Cardiac fibroblast (primary cell): ENCODE results near the gene TTYH1.
"Not testable (repeated sequence)": the region's sequence is repeated elsewhere in the genome, so short reads cannot be mapped to it uniquely, and the experiment has no call there.

ENCODE experiments used
- DNase-seq, 2 donors: peaks; one replicate each; pipeline versions ENCODE4 v3.0.0 to v3.0.0-alpha.2; 2010; ENCODE audit warnings: low read depth in 2 of 2
- H3K4me3 ChIP-seq, 2 donors: replicated peaks in 1 of 2; 1 replicate in 1 of 2; 2 replicates in 1 of 2; pipeline ENCODE4 v1.5.1; 2011; ENCODE audit warnings: low read depth in 2 of 2, low read length in 2 of 2, mild to moderate bottlenecking in 2 of 2, moderate library complexity in 1 of 2
- TF ChIP-seq, protein P1 (sequence below): IDR thresholded peaks from one replicate; pipeline ENCODE4 v1.5.1; 2011; ENCODE audit warnings: low read depth, mild to moderate bottlenecking, low read length, inconsistent platforms

The TTYH1 gene

DNA sequence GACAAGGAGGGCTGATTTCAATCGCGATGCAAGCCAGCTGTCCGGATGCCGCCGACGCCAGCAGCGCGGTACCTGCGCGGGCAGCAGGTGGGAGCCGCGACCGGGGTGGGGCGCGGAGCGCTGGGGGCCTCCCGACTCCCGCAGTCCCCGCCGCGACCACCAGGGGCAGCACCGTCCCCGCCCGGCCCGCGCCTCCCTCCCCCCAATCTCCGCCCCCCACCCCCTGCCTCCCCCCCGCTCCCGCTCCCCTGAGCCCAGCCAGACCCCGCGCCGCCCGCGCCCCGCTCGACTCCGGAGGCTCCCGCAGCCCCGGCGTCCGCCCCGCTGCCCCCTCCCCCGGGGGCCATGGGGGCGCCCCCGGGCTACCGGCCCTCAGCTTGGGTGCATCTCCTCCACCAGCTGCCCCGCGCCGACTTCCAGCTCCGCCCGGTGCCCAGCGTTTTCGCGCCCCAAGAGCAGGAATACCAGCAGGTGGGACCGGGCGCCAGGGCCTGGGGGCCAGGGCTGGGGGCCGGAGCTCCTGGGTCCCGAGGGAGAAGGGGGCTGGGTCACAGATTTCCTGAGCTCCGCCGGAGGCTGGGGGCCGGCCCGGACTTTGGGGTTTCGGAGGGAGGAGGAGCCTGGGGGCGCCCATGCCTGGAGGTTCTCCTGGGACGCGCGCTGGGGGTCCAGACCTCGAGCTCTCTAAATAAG lies at the start of gene TTYH1:
TTYH1 (plus strand) TSS at position 257 of the 693 bp plus-strand sequence; CDS start at position 346, 89 bp downstream.
- TF ChIP-seq, protein P1, sequence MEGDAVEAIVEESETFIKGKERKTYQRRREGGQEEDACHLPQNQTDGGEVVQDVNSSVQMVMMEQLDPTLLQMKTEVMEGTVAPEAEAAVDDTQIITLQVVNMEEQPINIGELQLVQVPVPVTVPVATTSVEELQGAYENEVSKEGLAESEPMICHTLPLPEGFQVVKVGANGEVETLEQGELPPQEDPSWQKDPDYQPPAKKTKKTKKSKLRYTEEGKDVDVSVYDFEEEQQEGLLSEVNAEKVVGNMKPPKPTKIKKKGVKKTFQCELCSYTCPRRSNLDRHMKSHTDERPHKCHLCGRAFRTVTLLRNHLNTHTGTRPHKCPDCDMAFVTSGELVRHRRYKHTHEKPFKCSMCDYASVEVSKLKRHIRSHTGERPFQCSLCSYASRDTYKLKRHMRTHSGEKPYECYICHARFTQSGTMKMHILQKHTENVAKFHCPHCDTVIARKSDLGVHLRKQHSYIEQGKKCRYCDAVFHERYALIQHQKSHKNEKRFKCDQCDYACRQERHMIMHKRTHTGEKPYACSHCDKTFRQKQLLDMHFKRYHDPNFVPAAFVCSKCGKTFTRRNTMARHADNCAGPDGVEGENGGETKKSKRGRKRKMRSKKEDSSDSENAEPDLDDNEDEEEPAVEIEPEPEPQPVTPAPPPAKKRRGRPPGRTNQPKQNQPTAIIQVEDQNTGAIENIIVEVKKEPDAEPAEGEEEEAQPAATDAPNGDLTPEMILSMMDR: no peak
- DNase-seq: no peak
- H3K4me3 ChIP-seq: no peak within 1 kb of the TSS

DNA sequence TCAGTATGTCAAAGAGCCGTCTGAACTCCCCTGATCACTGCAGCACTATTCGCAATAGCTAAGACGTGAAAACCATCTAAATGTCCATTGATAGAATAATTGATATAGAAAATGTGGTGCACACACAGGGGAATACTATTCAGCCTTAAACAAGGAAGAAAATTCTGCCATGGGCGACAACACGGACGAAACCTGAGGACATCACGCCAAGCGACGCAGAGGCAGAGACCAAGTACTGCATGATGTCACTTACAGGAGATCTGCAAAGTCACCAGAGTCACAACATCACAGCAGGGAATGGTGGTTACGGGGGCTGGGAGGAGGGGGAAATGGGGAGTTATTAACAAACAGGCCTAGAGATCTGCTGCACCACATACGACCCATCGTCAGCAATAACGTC lies 49.5 kb upstream of the TTYH1 start:
- DNase-seq: not testable (repeated sequence)

DNA sequence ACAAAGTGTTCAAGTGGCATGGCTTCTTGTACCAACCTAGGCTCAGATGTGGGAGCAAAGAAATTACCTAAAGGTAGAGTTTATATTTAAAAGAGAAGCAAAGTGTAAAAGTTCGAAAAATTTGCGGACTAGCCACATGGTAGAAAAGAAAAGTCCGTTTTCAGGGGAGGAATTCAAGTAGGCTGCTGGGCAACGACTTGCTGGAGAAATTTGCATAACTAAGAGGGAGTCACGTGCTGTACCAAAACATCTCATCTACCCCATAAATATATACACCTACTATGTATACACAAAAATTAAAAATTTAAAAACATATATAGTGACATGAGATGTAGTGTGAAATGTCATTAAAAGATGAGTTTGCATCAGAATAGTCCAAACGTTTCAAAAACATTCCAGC lies 48.5 kb upstream of the TTYH1 start:
- TF ChIP-seq, protein P1: no peak
- no peak for DNase-seq

More for the DNA sequence above, 49.5 kb upstream of the TTYH1 start:
- H3K4me3 ChIP-seq: not testable (repeated sequence)

DNA sequence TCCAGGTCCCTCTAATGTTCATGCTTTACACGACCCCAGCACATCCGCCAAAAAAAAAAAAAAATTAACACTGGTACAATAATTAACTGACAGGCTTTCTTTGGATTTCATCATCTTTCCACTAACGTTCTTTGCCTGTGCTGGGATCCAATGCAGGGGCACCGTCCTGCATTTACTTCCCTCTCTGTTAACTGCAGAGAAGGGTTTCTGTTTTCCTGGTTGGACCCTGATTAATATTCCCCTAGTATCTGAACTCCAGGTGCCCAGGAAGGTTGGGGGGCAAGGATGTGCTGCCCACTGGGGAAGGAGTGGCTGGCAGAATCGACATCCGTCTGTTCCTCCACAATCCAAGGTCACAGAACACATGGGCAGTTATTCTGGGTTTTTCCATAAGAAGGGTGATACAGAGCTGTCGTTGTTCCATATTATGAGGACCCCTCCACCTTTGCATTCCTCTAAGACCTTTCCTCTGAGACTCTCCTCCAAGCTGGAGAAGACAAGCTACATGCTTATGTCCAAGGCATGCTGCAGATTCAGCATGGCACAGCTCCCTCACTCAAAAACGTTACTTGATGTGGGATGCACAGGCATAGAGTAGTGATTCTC lies 46.1 kb upstream of the TTYH1 start:
- TF ChIP-seq, protein P1: no peak
- no peak overlapping the region for H3K4me3 ChIP-seq
- DNase-seq: no peak

More for the DNA sequence above, 48.5 kb upstream of the TTYH1 start:
- no peak overlapping the region for H3K4me3 ChIP-seq

DNA sequence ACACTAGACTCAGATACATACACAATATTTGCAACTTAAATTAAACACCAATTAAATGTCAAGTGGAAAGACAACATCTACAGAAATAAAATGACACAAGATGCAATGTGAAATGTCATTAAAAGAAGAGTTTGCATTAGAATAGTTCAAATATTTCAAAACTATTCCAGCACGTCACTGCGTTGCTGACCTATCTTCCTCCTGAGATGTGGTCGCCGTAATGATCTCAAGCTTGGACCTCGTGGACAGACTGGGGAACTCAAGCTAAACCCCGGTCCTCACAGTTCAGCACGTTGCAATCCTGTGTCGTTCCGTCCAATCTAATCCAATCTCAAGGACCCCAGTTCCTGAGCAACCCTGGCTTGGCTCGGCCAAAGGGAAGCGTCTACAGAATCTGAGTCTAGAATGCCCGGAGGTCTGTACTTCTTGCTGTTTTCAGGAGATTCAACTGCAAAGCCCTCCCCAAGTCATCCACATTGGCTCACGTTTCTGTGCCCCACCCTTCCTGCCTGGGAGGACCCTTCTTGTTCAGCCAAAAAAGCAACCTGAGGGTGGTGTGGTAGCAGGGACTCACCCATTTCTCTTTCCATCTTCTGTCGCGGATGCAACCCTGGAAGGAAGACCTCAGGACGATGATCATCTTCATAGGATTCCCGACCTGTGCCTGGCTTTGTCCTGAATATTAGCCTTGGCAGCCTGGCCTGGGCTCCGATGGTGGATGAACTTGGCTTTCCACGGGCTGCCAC lies 45.4 kb upstream of the TTYH1 start:
- not testable (repeated sequence) for H3K4me3 ChIP-seq, DNase-seq

DNA sequence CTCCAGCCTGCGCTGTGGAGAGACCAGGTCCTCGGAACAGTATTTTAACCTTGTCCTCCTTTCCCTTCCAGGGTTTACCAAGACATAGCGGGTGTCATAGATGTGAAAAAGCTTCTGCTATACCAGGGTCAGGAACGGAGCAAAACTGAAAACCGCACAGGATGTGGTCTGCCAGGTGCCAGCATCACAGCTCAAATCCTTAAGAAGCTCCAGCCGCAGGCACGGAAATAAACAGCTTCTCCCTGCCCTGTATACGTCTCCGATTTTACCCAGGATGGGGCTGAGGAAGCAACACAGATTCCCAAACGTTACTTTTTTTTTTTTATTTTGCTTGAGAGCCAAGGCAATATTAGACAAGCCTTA lies 44.8 kb upstream of the TTYH1 start:
- H3K4me3 ChIP-seq, DNase-seq: not testable (repeated sequence)

DNA sequence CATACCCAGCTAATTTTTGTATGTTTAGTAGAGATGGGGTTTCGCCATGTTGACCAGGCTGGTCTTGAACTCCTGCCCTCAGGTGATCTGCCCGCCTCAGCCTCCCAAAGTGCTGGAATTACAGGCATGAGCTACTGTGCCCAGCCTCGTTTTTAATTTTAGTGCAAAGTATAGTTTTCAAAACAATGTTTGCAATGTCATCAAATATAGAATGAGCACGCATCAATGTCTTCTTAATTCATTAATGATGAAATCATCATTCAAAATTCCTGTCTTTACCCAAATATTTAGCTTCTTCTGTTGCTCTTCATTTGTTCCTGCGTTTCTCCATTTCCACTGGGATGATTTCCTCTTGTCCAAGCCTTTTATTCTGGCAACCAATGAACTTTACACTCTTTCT lies 43.8 kb upstream of the TTYH1 start:
- DNase-seq, H3K4me3 ChIP-seq: not testable (repeated sequence)

DNA sequence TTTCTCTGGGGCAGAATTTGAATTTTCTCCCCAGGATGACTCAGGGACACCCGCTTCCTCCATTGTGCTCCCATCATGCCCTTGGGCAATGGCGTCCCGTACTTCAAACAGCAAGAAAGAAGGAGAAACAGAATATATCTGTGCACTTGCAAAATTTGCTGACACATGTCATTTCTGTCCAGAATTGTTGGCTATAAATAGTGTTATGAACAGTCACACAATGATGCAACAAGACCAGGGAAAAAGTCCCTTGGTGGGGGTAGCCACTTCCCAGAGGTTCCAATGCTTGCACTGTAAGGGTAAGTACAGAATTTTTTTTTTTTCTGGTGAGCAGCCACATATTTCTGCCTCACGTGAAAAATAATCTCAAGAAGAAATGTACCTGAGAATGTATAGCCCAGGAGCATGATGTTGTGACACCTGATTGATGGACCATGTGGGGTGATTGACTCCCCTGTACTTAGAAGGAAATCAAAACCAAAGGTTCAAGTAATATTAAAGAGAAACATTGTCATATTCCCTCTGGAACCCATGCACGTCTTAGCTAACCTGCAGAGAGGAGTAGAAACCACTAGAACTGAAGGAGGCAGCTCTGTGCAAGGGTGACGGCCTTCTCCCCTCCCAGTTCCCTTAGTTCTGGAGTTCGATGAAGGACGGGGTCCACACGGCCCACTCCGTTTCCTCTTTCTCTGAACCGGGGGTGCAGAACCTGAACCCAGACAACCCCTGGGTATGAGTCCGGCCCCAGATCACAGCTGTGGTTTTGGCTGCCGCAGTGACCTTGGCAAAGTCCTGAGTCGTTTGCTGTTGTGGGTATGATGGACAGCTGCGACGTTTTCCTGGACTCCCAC lies 41.3 kb upstream of the TTYH1 start:
- TF ChIP-seq, protein P1: no peak
- no peak overlapping the region for H3K4me3 ChIP-seq
- DNase-seq: no peak

DNA sequence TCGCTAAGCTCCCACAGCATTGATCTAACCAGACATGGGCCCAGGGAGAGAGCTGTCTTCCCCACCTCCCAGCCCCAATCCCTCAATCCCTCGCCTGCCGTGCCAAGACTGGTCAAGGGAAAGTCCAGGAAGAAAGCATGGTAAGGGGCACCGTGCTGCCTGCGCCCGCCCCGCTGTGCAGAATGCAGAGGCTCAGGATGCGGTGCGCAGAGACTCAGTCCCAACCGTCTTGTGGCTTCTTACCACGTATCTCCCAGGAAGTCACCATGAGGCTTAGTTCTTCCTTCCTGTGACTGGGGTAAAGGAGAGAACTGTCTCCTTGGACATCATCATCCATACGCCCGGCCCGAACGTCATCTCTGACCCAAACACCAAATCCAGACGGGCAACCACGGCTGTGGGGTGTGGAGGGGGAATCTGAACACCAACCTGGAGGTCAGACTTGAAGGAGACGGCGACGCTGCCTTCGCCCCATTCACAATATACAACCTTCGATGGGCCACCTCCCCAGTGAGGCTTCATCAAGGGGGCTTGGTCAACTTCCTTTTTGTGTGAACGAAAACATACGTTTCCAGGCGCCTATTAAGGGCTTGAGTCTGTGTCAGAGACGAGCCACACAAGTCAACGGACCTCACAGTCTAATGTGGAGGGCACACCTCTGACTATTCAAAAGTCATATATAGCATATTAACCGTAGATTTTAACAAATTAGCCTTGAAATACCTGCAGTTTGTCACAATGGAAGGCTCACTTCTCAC lies 39.9 kb upstream of the TTYH1 start:
- not testable (repeated sequence) for H3K4me3 ChIP-seq, DNase-seq
